ENCODE data around the gene PPCS. TPM values are rescaled to one million over a fixed set of nuclear protein-coding genes. Genes with fewer than 3 reads are reported as not detected.
A peak's percentile ranks its signal among the peaks of the same experiment; 100 is the strongest.
"Not testable (repeated sequence)": the region's sequence is repeated elsewhere in the genome, so short reads cannot be mapped to it uniquely, and the experiment has no call there.

Gene PPCS
- total RNA-seq, 1 donor from 2014 or later: 45.7 TPM

DNA sequence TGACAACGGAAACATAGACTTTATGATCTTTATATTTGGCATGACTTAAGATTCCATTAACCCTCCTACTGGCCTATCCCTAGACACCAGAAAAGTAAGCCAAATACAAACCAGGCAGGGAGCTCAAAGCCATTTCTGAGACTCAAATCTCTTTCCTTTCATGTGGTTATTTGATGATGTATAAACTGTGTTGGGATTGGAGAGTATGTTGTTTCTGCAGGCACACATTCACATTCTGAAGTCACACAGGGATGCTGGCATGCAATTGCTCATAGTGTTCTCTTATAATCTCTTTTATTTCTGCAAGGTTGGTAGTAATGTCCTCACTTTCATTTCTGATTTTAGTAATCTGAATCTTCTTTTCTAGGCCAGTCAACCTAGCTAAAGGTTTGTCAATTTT, 6.3 kb upstream of the PPCS start:
- DNase-seq (ENCODE audit: low spot score) (no peak), ATAC-seq (no peak)

DNA sequence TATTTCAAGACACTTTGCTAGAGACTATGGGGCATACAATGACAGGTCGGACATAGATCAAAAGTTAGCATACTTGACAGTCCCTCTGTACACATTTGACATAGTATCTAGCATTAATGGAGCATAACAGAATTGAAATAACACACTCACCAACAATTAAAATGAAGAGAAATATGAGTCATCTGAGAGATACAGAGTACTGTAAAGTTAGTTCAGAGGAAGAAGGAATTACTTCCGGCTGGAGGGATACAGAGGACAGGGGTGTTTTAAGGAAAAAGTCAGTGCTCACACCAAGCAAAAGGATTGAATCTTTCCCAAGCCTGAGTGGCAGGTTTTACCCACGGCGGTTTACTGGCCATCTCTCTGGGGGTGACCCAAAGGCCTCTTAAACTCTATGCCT, 3.0 kb upstream of the PPCS start:
- ATAC-seq: no peak

DNA sequence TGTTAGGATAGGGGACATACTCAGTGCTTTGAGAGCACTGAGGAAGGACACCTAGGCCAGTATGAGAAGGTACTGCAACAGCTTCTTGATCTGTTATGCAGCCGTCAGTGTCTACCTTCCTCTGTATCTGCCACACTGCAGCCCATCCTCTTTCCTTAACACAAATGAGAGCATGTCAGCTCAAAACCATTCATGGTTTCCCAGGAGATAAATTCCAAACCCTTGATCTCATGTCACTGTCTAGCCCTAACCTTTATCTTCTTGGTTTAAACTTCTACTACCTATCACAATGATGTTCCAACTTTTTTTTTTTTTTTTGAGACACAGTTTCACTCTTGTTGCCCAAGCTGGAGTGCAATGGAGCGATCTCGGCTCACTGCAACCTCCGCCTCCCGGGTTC, 1.9 kb upstream of the PPCS start:
- DNase-seq (ENCODE audit: low spot score) (no peak), ATAC-seq (peak; percentile 21)

More for the DNA sequence above, 3.0 kb upstream of the PPCS start:
- DNase-seq (ENCODE audit: low spot score): no peak

DNA sequence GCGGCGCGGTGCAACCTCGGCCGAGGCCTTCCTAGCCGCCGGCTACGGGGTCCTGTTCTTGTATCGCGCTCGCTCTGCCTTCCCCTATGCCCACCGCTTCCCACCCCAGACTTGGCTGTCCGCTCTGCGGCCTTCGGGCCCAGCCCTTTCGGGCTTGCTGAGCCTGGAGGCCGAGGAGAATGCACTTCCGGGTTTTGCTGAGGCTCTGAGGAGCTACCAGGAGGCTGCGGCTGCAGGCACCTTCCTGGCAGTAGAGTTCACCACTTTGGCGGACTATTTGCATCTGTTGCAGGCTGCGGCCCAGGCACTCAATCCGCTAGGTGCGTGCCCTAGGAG, 379 bp downstream of the PPCS start:
- DNase-seq (ENCODE audit: low spot score) (no peak), ATAC-seq (peak; percentile 64)

DNA sequence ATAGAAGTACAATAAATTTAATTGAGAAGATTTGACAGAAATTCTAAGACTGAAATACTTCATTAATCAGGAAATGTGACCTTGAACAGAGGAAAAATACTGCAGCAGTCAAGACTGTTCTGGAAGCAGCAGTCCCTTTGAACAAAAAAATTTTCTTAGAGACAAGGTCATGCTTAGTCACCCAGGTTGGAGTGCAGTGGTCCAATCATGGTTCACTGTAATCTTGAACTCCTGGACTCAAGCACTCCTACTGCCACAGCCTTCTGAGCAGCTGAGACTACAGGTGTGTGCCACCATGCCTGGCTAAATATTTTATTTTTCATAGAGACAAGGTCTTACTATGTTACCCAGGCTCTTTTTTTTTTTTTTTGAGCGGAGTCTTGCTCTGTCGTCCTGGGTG, 4.9 kb downstream of the PPCS start:
- DNase-seq (ENCODE audit: low spot score) (no peak), ATAC-seq (no peak)

DNA sequence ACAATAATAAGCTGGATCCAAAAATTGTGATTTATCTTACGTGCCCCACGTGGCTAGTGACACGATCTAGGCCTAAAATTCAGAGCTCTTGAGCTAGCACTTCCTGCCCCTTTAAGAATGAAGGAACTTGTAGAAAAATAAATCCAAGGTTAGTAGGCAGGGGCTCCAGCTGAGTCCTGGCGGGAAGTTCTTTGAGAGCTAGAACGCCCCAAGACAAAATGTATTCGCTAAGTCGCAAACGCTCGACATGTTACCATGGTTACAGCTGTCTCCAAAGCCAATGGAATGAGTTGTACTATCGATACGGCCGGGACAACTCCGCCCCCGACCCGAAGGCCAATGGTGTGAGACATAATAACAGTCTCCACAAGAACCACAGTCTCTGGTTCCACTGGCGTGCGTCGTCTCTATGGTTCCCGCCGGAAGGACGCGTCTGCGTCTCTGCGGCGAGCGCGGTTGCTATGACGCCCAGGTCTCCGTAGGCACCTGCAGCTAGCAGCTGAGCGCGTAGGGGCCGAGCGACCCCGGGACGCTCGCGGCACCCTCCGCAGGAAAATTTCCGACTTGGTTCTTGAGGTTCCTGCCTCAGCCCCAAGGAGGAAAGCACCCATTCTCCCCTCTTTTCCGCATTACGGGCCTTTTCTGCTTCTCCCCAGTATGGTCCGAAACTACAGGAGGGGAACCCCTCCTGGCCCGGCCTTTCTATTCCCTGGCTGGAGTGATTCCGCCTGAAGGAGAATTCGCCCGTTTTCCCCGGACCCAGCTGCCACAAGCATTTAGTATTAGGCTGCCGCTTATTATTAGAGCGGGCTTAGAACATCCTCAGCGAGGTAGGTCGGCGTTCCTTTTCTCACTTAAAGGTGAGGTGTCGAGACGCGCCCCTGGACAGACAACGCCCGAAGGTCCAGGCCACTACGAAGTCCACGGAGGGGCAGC, 6.8 kb downstream of the PPCS start, which contains the start of gene CCDC30:
Gene CCDC30 (plus strand): TSS at position 459 of the 936 bp plus-strand sequence. CDS start 17,266 bp downstream, outside the sequence.
- DNase-seq (ENCODE audit: low spot score) (peak; percentile 97), ATAC-seq (peak; percentile 100)

DNA sequence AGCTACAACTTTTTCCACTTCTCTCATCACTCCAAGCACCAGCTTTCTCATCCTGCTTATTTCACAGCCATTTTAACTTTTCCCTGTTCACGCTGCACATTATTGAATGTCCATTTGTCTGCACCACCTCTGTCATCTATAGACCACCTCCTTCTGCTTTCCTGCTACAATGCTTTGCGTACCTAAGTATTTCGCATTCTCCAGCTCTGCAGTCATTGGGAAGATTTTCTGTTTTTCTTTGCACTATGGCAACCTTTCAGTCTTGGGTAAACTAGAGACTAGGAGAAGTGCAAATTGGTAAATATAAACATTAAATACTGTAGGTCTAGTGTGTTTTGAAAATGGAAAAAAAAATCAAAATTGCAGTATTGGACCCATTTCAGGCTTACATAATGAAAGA, 7.6 kb downstream of the PPCS start:
- no peak for DNase-seq (ENCODE audit: low spot score)
- ATAC-seq: no peak

DNA sequence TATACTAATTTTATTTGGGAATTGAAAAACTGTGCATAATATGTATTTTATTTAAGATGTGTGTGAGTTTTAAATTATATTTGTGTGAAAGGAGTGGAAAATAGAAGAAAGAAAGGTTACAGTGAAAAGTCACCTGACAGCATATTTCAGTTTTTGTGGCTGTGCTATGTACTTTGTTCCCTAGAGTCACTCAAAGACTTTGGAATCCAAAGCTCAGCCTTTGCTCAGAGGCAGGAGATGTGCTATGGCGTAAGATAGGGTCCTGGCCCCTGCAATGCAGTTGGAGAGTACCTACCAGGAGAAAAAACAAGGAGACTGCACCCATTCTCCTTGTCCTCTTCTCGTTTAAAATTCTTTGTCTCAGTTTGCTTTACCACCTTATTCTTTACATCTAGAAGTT, 9.7 kb downstream of the PPCS start:
- ATAC-seq (no peak), DNase-seq (ENCODE audit: low spot score) (no peak)

DNA sequence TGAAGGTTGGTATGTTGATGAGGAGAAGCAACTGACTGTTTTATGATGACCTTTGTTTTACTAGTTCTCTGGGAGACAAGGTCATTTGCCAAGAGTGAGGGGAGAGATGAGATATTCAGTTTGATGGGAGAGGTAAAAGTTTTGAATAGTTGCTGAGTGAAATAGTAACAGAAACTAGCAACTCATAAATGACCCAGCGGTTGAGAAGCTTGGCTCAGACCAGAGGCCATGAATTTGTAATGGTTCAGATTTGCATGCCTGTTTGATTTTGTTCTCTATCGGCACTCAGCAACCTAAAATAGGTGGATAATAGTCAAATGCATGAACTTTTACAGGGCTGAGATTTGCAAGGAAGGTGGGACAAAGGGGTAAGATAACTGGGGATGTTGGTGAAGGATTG, 13.4 kb downstream of the PPCS start:
- ATAC-seq: no peak
- DNase-seq (ENCODE audit: low spot score): no peak

DNA sequence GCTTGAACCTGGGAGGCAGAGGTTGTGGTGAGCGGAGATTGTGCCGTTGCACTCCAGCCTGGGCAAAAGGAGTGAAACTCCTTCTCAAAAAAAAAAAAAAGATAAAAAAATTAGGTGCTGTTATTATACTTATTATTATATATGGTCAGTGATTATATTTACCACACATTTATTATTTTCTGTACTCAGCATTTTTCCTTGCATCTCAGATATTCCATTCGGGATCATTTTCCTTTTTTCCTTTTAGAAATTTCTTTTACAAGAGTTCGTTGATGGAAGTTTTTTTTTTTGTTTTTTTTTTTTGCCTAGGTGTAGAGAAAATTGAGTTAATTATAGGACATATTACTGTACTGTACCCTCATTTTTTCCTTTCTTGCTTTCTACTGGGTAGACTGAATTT, 20.3 kb downstream of the PPCS start:
- DNase-seq (ENCODE audit: low spot score) (no peak), ATAC-seq (no peak)

DNA sequence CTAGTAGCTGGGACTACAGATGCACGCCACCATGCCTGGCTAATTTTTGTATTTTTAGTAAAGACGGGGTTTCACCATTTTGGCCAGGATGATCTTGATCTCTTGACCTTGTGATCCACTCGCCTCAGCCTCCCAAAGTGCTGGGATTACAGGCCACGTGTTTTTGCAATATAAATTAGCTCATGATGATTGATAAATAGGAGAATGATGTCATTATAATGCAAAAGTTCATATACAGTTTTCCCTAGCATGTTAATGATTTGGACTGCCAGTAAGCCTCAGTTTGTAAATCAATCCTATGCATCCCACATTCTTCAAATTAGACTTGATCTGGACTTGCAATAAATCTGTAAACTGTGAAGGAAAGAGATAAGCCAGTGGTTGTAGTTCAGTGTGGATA, 21.0 kb downstream of the PPCS start:
- not testable (repeated sequence) for DNase-seq (ENCODE audit: low spot score); ATAC-seq

DNA sequence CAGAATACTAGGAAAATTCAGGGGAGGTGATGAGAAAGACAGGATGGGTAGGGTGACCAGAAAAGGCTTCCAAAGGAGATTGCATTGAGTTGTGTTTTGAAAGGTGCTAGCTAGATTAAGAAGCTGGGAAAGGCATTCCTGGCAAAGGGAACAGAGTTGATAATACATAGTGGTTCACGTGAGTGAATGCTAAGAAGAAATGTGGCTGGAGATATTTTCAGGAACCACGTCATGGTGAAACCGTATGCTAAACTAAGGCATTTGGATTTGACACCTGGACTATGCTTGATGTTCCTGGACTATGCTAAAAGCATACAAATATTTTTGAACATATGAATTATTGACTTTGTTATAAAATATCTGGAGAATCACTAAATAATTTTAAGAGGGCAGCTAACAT, 21.4 kb downstream of the PPCS start:
- DNase-seq (ENCODE audit: low spot score): no peak
- no peak for ATAC-seq

DNA sequence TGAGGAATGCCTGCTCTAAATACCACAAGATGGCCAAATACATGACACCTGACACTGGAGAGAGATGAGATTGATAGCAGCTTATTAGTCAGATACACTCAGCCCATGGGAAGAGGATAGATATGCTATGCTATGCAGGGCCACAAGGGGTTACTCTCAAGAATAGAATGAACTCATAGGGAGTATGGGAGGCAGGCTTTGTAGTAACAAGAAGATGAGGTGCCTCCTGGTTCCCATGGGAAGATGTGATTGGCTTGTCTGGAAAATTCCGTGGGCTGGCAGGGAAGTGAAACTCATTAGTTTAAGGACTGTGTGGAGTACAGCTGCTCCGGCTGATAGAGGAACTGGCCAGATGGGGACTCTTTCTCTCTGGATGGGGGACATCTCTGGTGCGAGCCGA, 23.3 kb downstream of the PPCS start:
- ATAC-seq (no peak), DNase-seq (ENCODE audit: low spot score) (no peak)

DNA sequence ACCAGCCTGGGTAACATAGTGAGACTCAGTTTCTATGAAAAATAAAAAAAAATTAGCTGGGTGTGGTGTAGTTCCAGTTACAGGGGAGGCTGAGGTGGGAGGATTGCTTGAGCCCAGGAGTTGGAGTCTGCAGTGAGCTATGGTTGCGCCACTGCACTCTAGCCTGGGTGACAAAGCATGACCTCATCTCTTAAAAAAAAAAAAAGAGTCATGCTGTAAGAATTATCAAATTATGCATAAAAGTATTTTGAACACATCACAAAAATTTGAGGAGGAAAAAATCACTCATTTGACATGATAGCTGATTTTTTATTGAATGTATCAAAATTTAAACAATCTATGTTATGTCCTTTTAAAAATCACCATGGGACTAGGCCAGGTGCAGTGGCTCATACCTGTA, 24.6 kb downstream of the PPCS start:
- ATAC-seq: no peak
- no peak for DNase-seq (ENCODE audit: low spot score)

DNA sequence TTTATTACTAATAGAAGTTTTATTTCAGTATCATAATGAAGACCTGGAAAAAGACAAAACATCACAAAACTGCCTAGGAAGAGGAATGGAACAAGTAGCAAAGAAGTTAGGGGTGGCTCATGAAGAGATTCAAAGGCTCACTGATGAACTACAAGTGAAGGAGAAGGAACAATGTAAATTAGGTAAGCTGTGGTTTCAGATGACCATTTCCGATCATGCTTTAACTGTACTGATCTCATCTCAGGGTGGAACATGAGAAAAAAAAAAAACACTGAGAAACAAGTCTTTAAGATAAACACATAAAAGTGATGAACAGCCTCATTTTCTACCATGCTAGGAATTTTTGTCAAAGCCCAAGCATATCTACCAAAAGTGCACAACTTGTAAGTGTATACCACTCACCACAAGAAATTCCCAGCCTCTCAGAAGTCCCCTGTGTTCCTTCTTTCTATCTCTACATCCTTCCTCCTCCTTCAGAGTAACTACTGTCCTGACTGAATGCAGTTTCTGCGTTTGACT, 26.4 kb downstream of the PPCS start:
- DNase-seq (ENCODE audit: low spot score): no peak
- ATAC-seq: no peak

DNA sequence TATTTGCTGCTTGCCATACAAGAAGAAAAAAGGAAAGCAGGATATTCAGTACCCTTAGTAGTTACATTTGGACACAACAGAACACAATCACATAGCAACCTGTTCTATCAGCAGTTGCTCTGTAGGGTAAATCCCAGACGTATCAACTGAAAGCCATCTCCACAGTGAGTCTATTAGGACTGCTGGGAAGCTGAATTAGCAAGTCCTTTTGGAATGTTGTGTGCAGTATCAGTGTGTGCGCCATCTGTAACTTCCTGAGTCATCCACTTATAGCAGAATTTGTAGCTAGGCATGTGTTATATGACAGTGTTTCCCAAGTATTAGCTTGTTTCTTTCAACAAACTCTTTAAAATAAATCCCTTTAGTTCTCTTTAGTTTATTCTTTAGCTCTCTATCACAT, 28.0 kb downstream of the PPCS start:
- ATAC-seq (no peak), DNase-seq (ENCODE audit: low spot score) (no peak)

DNA sequence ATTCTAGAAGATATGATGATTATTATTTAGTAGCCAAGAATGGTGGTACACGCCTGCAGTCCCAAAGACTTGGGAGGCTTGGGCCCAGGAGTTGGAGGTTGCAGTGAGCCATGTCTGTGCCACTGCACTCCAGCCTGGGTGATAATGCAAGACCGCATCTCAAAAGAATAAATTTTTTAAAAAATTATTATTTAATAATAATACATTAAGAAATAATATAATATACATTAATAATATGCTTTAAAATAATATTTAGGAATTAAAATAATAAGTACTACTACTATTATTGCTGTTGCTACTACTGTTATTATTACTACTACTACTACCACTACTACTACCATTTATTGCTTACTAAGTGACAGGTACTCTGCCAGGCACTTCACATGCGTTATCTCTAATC, 33.9 kb downstream of the PPCS start:
- DNase-seq (ENCODE audit: low spot score) (no peak), ATAC-seq (no peak)

DNA sequence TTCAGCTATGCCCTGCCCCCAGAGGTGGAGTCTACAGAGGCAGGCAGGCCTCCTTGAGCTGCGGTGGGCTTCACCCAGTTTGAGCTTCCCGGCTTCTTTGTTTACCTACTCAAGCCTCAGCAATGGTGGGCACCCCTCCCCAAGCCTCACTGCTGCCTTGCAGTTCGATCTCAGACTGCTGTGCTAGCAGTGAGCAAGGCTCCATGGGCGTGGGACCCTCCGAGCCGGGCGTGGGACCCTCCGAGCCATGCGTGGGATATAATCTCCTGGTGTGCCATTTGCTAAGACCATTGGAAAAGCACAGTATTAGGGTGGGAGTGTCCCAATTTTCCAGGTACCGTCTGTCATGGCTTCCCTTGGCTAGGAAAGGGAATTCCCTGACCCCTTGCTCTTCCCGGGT, 45.7 kb downstream of the PPCS start:
- ATAC-seq; DNase-seq (ENCODE audit: low spot score): not testable (repeated sequence)

DNA sequence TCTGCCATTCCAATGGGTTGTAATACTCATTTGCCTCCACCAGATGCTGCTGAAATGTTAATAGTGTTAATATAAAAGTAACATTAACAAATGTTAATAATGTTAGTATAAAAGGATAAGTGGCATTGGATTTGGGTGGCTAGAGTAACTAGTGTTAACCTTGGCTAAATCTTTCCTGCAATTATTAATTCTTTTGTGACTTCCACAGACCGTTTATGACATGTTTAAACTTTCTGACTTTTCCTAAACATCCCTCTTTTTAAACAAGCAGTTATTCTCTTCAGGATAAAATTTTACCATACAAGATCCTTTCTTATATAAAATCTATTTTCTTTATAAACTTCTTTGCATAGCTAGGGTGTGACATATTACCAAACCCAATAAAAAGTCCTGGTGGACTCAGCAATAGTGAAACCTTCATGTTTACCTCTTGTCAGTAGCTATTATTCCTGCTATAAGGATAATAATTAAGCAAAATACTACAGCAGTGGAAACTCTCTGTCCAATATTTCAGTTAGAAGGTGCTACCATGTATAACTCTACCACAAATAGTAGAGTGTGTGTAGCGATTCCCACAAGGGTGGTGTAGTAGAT, 48.3 kb downstream of the PPCS start:
- ATAC-seq (no peak), DNase-seq (ENCODE audit: low spot score) (no peak)

DNA sequence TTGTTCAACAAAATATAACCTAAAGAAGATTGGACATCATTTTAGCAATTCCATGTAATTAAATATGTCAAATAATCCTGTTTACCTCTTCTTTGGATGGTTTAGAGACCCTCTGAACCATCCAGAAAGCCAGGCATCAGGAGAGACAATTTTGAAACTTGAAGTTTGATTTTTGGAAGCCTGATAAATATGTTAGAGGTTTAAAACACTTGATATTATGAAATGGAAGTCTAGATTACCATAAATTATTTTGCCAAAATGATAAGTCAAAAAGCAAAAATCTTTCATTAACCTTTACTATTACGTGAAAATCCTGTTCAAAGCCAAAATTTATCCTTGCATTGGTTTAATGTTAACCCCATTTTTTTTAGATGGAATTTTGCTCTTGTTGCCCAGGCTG, 50.2 kb downstream of the PPCS start:
- ATAC-seq: no peak

More for the DNA sequence above, 50.2 kb downstream of the PPCS start:
- DNase-seq (ENCODE audit: low spot score): no peak

Data from left lobe of liver (tissue), 2 donors.